Smooth muscle cell (in vitro differentiated cells): ENCODE data around the gene WNT4. TPM values are rescaled to one million over a fixed set of nuclear protein-coding genes. Genes with fewer than 3 reads are reported as not detected.

Experiments used
- DNase-seq: peaks from one replicate; lab custom pipeline; 2025; ENCODE audit not compliant: unreplicated experiment; lab: John Stamatoyannopoulos, UW
- H2AFZ ChIP-seq: fragments of 200-600 bp; sonication (generic); 2 replicates; pipeline ENCODE4 v1.6.0; 2016; ENCODE audit warnings: antibody characterized with exemption, low read depth, mild to moderate bottlenecking
- H3F3A ChIP-seq: fragments of 200-600 bp; sonication (generic); 2 replicates; pipeline ENCODE4 v1.6.0; 2017; ENCODE audit warnings: antibody characterized with exemption, low read depth
- H3K27ac ChIP-seq: fragments of 200-600 bp; sonication (generic); 2 replicates; pipeline ENCODE4 v1.5.1; 2016; ENCODE audit warnings: low read depth, mild to moderate bottlenecking
- H3K27me3 ChIP-seq: fragments of 200-600 bp; sonication (generic); 2 replicates; pipeline ENCODE4 v1.6.1; 2016; ENCODE audit warnings: low read depth, mild to moderate bottlenecking
- H3K36me3 ChIP-seq: fragments of 200-600 bp; sonication (generic); 2 replicates; pipeline ENCODE4 v1.5.1; 2016; ENCODE audit warnings: low read depth
- H3K4me1 ChIP-seq: fragments of 200-600 bp; sonication (generic); 2 replicates; pipeline ENCODE4 v1.5.1; 2016; ENCODE audit warnings: low read depth
- H3K4me2 ChIP-seq: fragments of 200-600 bp; sonication (generic); 2 replicates; pipeline ENCODE4 v1.6.0; 2016; ENCODE audit warnings: mild to moderate bottlenecking
- H3K4me3 ChIP-seq: fragments of 200-600 bp; sonication (generic); 2 replicates; pipeline ENCODE4 v1.5.1; 2016; ENCODE audit warnings: mild to moderate bottlenecking
- H3K79me2 ChIP-seq: fragments of 200-600 bp; sonication (generic); 2 replicates; pipeline ENCODE4 v1.6.0; 2016; ENCODE audit warnings: low read depth, mild to moderate bottlenecking
- H3K9ac ChIP-seq: fragments of 200-600 bp; sonication (generic); 2 replicates; pipeline ENCODE4 v1.6.0; 2016; ENCODE audit warnings: low read depth
- H3K9me3 ChIP-seq: fragments of 200-600 bp; sonication (generic); replicated peaks from 2 replicates; pipeline ENCODE4 v1.5.1; 2016; ENCODE audit warnings: low read depth
- H4K20me1 ChIP-seq: fragments of 200-600 bp; sonication (generic); 2 replicates; pipeline ENCODE4 v1.6.0; 2016; ENCODE audit warnings: low read depth
- WGBS: methylation state at CpG from one replicate; pipeline ENCODE4 v1.1.7; 2016; ENCODE audit warnings: low lambda C conversion rate; 5-methylcytosine and 5-hydroxymethylcytosine counted together
- polyA plus RNA-seq: library from polyadenylated mRNA; unstranded; fragments of >200 nt; fragmentation: Nextera tagmentation; extraction: Ambion mirVana; gene quantifications from 2 replicates; pipeline ENCODE4 v1.2.1, GENCODE V29; 2016
- total RNA-seq: library from RNA; depleted of rRNA; stranded (reverse); fragments of >200 nt; gene quantifications from 2 replicates; pipeline ENCODE4 v1.2.3, GENCODE V29; 2014
- TF ChIP-seq, protein P1 (sequence below): fragments of 200-600 bp; sonication (generic); IDR thresholded peaks from 2 replicates; pipeline ENCODE4 v1.5.1; 2017; ENCODE audit warnings: borderline replicate concordance, mild to moderate bottlenecking, antibody characterized with exemption; ENCODE audit not compliant: insufficient read depth, poor library complexity, severe bottlenecking

Gene WNT4
- total and polyA plus RNA-seq, 2 experiments from 2014 or later: 0.18 to 0.55 TPM

DNA sequence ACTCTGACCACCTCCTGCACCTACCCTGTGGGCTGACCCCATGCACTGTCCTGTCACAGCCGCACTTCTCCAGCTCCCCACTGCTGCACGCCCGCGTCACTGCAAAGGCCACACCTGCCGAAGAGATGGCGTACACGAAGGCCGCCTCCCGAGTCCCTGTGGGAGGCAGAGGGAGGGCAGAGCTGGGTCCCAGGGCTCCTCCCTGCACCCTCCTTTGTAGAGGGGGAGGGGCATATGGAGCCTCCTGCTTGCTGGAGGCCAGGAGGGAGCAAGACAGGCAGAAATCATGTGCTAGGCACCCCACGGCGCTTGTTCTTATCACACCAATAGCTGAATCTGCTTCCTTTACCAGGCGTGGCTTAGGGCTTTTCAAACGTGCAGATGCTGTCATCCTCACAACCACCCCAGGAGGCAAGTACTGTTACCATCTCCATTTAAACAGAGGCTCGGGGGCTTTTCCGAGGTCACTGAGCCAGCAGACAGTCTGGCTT, 21.4 kb downstream of the WNT4 start:
- no peak overlapping the region for H2AFZ ChIP-seq
- H3K4me1 ChIP-seq: peaks cover 10% of the 10 kb centered on the region
- no peak overlapping the region for H3K27ac ChIP-seq
- H3F3A ChIP-seq: no peaks in the 10 kb centered on the region
- no peaks in the 10 kb centered on the region for H3K27me3 ChIP-seq
- H3K4me3 ChIP-seq: no peak overlapping the region
- H3K4me2 ChIP-seq: no peak overlapping the region
- WGBS: 63% methylated on average over 15 of the region's 15 CpGs
- TF ChIP-seq, protein P1, sequence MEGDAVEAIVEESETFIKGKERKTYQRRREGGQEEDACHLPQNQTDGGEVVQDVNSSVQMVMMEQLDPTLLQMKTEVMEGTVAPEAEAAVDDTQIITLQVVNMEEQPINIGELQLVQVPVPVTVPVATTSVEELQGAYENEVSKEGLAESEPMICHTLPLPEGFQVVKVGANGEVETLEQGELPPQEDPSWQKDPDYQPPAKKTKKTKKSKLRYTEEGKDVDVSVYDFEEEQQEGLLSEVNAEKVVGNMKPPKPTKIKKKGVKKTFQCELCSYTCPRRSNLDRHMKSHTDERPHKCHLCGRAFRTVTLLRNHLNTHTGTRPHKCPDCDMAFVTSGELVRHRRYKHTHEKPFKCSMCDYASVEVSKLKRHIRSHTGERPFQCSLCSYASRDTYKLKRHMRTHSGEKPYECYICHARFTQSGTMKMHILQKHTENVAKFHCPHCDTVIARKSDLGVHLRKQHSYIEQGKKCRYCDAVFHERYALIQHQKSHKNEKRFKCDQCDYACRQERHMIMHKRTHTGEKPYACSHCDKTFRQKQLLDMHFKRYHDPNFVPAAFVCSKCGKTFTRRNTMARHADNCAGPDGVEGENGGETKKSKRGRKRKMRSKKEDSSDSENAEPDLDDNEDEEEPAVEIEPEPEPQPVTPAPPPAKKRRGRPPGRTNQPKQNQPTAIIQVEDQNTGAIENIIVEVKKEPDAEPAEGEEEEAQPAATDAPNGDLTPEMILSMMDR: no peak
- H3K79me2 ChIP-seq: no peaks in the 10 kb centered on the region
- DNase-seq: no peak
- no peaks in the 10 kb centered on the region for H3K36me3 ChIP-seq
- peaks cover 100% of the 10 kb centered on the region for H4K20me1 ChIP-seq
- no peak overlapping the region for H3K9ac ChIP-seq
- no peaks in the 10 kb centered on the region for H3K9me3 ChIP-seq

DNA sequence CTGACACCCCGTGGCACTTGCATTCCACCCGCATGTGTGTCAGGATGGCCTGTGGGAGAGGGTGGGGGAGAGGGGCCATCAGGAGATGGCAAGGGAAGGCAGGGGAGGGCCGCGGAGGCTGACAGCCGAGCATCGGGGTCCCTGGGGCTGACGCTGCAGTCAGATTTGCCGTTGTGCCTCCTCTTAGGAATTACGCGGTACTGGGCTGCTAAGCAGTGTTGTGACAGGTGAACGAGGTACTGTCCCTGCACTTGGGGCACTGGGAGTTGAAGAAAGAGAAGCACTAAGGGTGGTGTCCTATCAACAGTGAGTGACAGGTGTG, 22.5 kb downstream of the WNT4 start:
- no peak for DNase-seq
- H3K9me3 ChIP-seq: no peaks in the 10 kb centered on the region
- TF ChIP-seq, protein P1: no peak
- WGBS: 96% methylated on average over 11 of the region's 11 CpGs
- no peak overlapping the region for H3K4me2 ChIP-seq
- peaks cover 100% of the 10 kb centered on the region for H4K20me1 ChIP-seq
- no peaks in the 10 kb centered on the region for H3F3A ChIP-seq
- no peaks in the 10 kb centered on the region for H3K79me2 ChIP-seq
- H3K36me3 ChIP-seq: no peaks in the 10 kb centered on the region
- no peak overlapping the region for H3K9ac ChIP-seq
- H3K4me1 ChIP-seq: peaks cover 12% of the 10 kb centered on the region
- H2AFZ ChIP-seq: no peak overlapping the region
- H3K27ac ChIP-seq: no peak overlapping the region
- H3K27me3 ChIP-seq: no peaks in the 10 kb centered on the region
- no peak overlapping the region for H3K4me3 ChIP-seq

DNA sequence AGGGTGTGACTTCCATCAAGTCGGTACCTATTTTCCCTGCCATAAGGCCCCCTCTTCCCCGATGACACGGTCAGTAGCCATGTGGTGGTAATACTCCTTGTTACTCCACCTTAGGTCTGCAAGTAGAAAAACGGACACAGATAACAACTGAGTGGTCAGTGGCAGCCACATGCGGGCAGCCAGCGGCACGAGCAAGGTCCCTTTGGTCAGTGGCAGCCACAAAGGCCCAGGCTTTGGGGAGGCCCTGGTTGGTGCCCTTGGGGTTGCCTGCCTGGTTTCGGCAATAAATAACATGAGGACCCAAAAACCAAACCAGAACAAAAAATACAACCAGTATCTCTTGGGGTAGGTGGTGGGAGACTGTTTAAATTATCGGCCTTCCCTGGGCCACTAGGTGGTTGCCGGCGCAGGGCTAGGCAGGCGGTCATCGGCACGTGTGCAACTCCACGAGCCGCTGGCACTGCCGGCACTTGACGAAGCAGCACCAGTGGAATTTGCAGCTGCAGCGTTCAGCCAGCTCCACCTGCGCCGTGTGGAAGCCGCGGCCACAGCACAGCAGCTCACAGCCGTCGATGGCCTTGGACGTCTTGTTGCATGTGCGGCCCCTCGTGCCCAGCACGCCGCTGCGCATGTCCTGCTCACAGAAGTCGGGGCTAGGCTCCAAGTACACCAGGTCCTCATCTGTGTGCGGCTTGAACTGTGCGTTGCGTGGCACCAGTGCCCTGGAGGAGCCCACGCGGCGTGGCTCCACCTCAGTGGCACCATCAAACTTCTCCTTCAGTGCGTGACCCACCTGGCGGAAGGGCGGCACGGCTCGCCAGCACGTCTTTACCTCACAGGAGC, 23.1 kb downstream of the WNT4 start:
- no peak overlapping the region for H3K4me3 ChIP-seq
- H3K9ac ChIP-seq: no peak overlapping the region
- WGBS: 97% methylated on average over 39 of the region's 44 CpGs
- H3K4me1 ChIP-seq: peaks cover 18% of the 10 kb centered on the region
- peaks cover 100% of the 10 kb centered on the region for H4K20me1 ChIP-seq
- no peaks in the 10 kb centered on the region for H3K27me3 ChIP-seq
- TF ChIP-seq, protein P1: no peak
- no peaks in the 10 kb centered on the region for H3F3A ChIP-seq
- H3K36me3 ChIP-seq: no peaks in the 10 kb centered on the region
- H3K4me2 ChIP-seq: no peak overlapping the region
- no peaks in the 10 kb centered on the region for H3K9me3 ChIP-seq
- H2AFZ ChIP-seq: no peak overlapping the region
- no peak overlapping the region for H3K27ac ChIP-seq
- no peaks in the 10 kb centered on the region for H3K79me2 ChIP-seq
- DNase-seq: no peak
